Skeletal muscle tissue (tissue), 4 donors: ENCODE measurements around the gene CAPZB. TPM values are rescaled to one million over a fixed set of nuclear protein-coding genes. Genes with fewer than 3 reads are reported as not detected.

Experiments
- H3K27ac ChIP-seq: one replicate; pipeline ENCODE4 v1.7.0; 2013; ENCODE audit warnings: mild to moderate bottlenecking, low read depth, low read length, inconsistent platforms
- H3K27me3 ChIP-seq, 3 donors: one replicate each; pipeline ENCODE4 v1.7.0; 2013; ENCODE audit warnings: low read length in 3 of 3; ENCODE audit not compliant: control insufficient read depth in 3 of 3, insufficient read depth in 3 of 3
- H3K36me3 ChIP-seq, 3 donors: one replicate each; pipeline ENCODE4 v1.7.0; 2013; ENCODE audit warnings: low read length in 3 of 3; ENCODE audit not compliant: control insufficient read depth in 3 of 3, insufficient read depth in 3 of 3
- H3K4me1 ChIP-seq, 3 donors: one replicate each; pipeline ENCODE4 v1.7.0; 2013; ENCODE audit warnings: low read length in 3 of 3, mild to moderate bottlenecking in 3 of 3; ENCODE audit not compliant: control insufficient read depth in 3 of 3, insufficient read depth in 3 of 3
- H3K4me3 ChIP-seq, 3 donors: one replicate each; pipeline ENCODE4 v1.7.0; 2013; ENCODE audit warnings: low read length in 3 of 3
- H3K9ac ChIP-seq, 3 donors: one replicate each; pipeline ENCODE4 v1.7.0; 2013; ENCODE audit warnings: low read length in 3 of 3, mild to moderate bottlenecking in 3 of 3, moderate library complexity in 2 of 3, low read depth in 1 of 3
- H3K9me3 ChIP-seq, 3 donors: one replicate each; pipeline ENCODE4 v1.7.0; 2013; ENCODE audit warnings: low read length in 3 of 3; ENCODE audit not compliant: control insufficient read depth in 3 of 3
- total RNA-seq: library from RNA; depleted of rRNA; stranded (reverse); fragments of >200 nt; gene quantifications from one replicate; pipeline ENCODE4 v1.2.3, GENCODE V29; 2014
- donor health status: Osteomylitis.

Gene CAPZB
- total RNA-seq, 1 donor from 2014 or later, result 67.3 TPM

DNA sequence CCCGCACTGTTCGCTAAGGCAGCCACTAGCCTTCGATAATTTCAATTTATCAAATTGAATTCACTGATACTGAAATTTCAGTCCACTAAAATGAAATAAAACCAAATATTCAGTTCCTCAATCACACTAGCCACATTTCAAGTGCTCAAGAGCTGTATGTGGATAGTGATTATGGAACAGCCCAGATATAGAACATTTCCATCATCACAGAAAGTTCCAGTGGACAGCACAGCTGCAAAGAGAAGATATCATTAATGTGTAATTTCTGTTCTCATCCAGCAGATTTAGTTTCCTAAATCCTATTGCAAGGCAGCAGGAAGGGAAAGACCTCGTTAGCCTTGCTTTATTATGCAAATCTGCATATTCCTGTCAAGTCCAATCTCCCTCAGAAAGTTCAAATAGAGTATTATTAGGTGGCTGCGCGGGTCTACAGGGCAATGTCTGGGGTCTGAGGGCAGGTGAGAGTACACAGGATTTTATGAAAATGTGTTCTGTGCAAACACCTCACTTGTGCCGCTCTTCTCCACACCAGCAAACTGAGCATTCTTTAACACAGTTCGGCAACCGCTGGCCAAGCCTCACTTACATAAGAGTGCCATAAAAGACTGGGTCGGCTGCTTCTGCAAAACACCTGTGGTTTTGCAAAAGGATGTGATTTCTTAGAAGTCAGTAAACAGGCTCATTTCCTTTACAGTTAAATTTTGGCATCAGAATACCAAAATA, 22.4 kb downstream of the CAPZB start:
- Histone ChIP-seq H3K27ac (no peak overlapping the region), H3K27me3 (no peaks in the 10 kb centered on the region), H3K4me3 (no peak overlapping the region), H3K36me3 (peaks cover 0 to 2% (median 2%) of the 10 kb centered on the region in 3 donors), H3K9me3 (no peaks in the 10 kb centered on the region), H3K4me1 (peaks cover 41 to 52% (median 49%) of the 10 kb centered on the region in 3 donors), H3K9ac (peak overlapping the region in 1 of 3 donors; percentile 43)

DNA sequence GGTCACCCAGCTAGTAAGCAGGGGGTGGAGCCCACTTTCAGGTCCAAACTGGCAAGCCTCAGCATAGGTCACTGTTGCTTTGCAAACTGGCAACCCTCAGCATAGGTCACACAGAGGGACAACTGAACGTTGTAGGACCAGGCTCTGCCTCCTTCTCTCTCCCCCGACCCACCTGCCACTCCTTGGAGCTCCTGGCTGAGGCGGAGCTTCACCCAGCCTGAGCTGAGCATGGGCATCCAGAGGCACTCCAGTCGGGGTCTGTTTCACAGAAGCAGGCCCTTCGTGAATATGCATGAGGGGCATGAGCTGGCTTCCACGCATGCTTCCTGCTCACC, 24.2 kb downstream of the CAPZB start:
- peaks cover 53 to 58% (median 53%) of the 10 kb centered on the region in 3 donors for H3K4me1 ChIP-seq
- H3K9ac ChIP-seq, result no peak overlapping the region
- no peaks in the 10 kb centered on the region for H3K27me3 ChIP-seq
- H3K36me3 ChIP-seq, result peaks cover 0 to 2% (median 2%) of the 10 kb centered on the region in 3 donors
- no peak overlapping the region for H3K4me3 ChIP-seq
- no peak overlapping the region for H3K27ac ChIP-seq
- no peaks in the 10 kb centered on the region for H3K9me3 ChIP-seq

DNA sequence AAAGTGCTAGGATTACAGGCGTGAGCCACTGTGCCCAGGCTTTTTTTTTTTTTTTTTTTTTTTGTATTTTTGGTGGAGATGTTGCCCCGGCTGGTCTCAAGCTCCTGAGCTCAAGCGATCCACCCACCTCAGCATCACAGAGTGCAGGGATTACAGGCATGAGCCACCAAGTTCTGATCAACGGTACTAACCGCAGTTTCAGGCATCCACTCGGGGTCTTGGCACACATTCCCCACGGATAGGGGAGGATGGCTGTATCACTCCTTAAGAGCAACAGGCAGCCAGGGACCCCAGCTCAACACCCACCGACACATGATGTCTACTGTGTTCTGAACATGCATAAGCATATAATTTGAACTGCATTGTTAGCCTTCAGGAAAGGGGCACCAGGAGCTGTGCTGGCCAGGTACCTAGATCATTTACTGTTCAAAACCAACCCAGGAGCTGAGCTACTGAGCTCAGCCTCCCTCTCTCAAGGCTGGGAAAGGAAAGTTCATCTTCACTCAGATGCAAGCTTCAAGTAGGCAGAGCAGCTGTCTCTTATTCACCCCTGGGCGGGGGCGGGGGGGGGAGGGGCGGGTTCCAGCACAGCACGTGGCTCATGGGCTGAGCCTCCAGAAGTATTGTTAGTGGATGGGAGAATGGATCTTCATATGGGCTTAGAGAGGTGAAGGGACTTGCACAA, 24.7 kb downstream of the CAPZB start:
- H3K9me3 ChIP-seq, result no peaks in the 10 kb centered on the region
- peaks cover 0 to 2% (median 2%) of the 10 kb centered on the region in 3 donors for H3K36me3 ChIP-seq
- no peak overlapping the region for H3K27ac ChIP-seq
- no peaks in the 10 kb centered on the region for H3K27me3 ChIP-seq
- no peak overlapping the region for H3K4me3 ChIP-seq
- peaks cover 51 to 53% (median 53%) of the 10 kb centered on the region in 3 donors for H3K4me1 ChIP-seq
- H3K9ac ChIP-seq, result no peak overlapping the region

DNA sequence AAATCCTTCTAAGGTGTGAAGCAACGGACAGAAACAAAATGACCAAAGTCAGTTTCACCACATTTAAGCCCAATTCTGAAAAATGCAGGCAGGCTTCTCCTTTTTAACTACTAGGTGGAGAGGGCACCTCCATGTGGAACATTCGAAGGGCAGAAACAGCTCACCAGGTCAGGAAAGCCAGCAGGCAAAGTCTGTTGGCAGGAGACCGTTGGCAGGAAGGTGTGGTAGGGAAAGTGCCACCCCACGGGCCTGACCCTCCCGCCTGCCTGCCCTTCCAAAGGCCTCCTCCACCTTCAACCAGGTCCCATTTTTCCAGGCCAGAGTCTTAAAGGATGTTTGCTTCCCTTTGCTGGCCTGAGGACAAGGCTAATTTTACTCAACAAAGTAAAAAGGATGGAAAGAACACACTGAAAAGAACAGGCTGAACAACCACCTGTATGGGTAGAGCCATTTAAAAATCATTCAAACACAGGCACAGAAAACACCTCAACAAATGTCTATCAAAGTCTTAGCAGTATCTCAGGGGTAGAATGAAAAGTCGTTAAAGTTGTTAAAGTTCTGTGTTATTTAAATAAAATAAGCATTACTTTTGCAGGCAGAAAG, 26.4 kb downstream of the CAPZB start:
- H3K36me3 ChIP-seq, result peaks cover 0 to 2% (median 0%) of the 10 kb centered on the region in 3 donors
- no peak overlapping the region for H3K4me3 ChIP-seq
- H3K27ac ChIP-seq, result no peak overlapping the region
- peaks cover 61 to 66% (median 64%) of the 10 kb centered on the region in 3 donors for H3K4me1 ChIP-seq
- no peaks in the 10 kb centered on the region for H3K27me3 ChIP-seq
- H3K9me3 ChIP-seq, result no peaks in the 10 kb centered on the region
- H3K9ac ChIP-seq, result peak overlapping the region in 1 of 3 donors; percentile 3

DNA sequence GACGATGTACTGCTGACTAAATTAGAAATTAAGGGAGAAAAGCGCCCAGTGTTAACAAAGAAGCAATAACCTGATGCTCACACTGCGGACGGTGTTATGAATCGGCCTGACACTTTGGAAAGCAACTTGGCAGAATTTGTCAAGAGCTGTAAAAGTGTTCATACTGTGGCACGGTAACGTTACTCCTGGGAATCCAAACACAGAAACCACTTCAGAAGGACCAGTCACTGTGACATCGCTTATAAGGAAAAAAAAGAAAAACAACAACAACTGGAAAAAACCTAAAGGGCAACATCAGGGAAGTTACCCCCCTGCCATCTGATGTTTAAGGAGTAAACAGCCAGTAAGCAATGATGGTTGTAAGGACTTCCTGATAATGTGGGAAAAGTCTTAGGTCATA, 27.7 kb downstream of the CAPZB start:
- H3K9ac ChIP-seq, result peak overlapping the region in 1 of 3 donors; percentile 29
- peaks cover 62 to 67% (median 64%) of the 10 kb centered on the region in 3 donors for H3K4me1 ChIP-seq
- no peaks in the 10 kb centered on the region for H3K9me3 ChIP-seq
- peaks cover 0 to 2% (median 0%) of the 10 kb centered on the region in 3 donors for H3K36me3 ChIP-seq
- no peak overlapping the region for H3K4me3 ChIP-seq
- no peaks in the 10 kb centered on the region for H3K27me3 ChIP-seq
- H3K27ac ChIP-seq, result peak overlapping the region; percentile 2

DNA sequence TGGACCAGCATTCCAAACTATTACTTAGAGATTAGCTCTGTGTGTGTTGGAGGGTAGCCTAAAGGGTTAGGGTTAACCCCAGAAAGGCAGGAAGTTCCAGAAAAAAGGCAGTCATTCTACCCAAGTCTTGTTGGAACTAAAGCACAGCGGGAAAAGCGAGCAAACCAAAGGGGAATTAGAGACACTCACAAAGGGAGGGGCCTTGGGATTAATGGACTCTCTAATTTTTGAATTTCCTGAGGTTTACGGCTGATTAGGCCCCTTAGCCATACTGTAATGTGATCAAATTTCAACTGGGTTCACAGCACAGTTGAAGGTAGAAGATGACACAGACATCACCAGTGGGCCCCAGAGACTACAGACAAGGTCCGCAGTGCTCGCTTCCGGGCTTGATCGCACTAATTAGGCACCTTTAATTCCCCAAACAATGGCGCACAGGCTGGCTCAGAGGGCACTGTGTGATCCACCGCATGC, 28.3 kb downstream of the CAPZB start:
- H3K36me3 ChIP-seq, result peaks cover 0 to 2% (median 0%) of the 10 kb centered on the region in 3 donors

DNA sequence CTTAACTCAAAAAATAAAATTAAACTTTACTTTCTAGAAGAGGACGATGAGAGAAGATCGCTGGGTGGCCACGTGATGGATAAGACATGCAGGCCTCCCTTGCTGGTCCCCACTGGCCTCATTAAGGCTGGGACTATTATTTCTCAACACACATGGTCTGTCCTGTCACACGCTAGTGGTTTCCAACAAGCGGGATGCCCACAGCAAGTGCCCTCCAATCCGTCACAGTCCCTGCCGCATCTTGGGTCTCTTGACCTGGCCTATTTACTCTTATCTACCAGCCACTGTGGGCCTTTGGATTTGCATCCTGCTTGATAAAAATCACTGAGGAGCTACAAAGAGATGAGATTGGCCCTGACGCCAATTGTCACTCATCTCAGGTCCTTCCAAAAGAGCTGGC, 30.0 kb downstream of the CAPZB start:
- Histone ChIP-seq H3K9me3 (no peaks in the 10 kb centered on the region), H3K27me3 (no peaks in the 10 kb centered on the region), H3K4me1 (peaks cover 74 to 79% (median 75%) of the 10 kb centered on the region in 3 donors), H3K4me3 (no peak overlapping the region), H3K36me3 (no peaks in the 10 kb centered on the region), H3K9ac (no peak overlapping the region), H3K27ac (peak overlapping the region; percentile 74)

More for the DNA sequence above, 28.3 kb downstream of the CAPZB start:
- Histone ChIP-seq H3K4me1 (peaks cover 67 to 71% (median 67%) of the 10 kb centered on the region in 3 donors), H3K9me3 (no peaks in the 10 kb centered on the region), H3K9ac (no peak overlapping the region), H3K4me3 (no peak overlapping the region), H3K27ac (no peak overlapping the region), H3K27me3 (no peaks in the 10 kb centered on the region)

DNA sequence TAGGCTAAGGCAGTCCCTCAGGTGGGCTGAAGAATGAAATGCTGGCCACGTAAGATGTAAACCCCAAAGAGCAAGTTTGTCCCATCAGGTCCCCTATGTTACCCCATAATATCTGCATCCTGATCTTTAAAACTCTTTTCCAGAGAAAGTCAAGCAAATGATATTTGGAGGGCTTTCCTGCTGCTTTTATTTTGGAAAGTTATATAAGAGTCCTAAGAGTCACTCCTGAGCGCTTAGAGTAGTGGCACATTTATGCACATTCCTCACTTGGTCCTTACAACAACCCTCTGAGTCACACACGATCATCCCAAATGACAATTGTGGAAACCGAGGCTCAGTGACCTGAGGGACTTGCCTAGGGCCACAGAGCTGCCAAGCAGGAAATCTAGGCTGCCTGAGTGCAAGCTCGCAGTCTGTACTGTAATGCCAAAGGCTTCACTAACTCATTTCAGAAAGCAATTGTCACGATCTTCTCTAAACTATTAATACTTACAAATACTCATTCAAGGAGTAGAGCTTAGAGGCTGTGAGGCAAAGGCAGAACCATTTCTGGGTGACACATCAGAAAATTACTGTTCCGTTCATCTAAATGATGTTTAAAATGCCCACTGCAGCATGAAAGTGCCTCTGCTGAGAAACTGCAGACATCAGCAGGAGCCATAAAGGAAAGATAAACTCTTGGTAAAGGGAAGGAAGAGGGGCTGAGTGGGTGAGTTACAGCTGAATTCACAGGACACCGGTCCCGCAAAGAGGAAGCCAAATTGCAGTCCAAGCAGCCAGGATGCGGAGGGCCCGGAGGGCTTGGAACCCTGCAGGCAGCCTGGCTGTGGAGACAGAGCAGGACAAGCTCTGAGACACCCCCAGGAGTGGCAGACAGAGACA, 30.8 kb downstream of the CAPZB start:
- H3K4me1 ChIP-seq, result peaks cover 74 to 82% (median 81%) of the 10 kb centered on the region in 3 donors
- H3K36me3 ChIP-seq, result no peaks in the 10 kb centered on the region
- H3K9ac ChIP-seq, result peak overlapping the region in 2 of 3 donors; percentile 2 to 40
- H3K27me3 ChIP-seq, result no peaks in the 10 kb centered on the region
- H3K27ac ChIP-seq, result peak overlapping the region; percentile 74
- no peak overlapping the region for H3K4me3 ChIP-seq
- no peaks in the 10 kb centered on the region for H3K9me3 ChIP-seq

DNA sequence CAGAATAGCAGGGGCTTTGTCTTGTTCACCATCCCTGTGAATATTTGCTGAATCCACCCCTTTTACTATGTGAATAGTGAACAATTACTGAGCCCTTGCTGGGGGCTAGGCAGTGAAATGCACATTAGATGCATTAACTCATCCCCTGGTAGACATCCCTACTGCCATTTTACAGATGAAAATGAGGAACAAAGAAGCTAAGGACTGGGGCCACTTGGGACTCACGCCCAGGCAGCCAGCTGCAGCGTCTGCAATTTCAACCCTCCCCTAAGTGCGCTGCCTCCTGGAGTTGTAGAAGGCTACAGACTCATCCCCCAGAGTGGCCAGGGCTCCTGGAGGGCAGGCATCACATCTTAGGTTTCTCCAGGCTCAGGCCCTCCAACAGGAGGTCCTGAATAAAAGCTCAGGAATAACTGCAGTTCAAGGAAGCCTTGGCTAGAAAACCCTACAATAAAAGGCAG, 31.6 kb downstream of the CAPZB start:
- Histone ChIP-seq H3K27me3 (no peaks in the 10 kb centered on the region), H3K27ac (peak overlapping the region; percentile 74), H3K4me1 (peaks cover 74 to 86% (median 84%) of the 10 kb centered on the region in 3 donors), H3K4me3 (no peak overlapping the region), H3K9ac (peak overlapping the region in 1 of 3 donors; percentile 16), H3K36me3 (no peaks in the 10 kb centered on the region), H3K9me3 (no peaks in the 10 kb centered on the region)
